ENCODE results near the gene ATP6V0D1.

The ATP6V0D1 gene

DNA sequence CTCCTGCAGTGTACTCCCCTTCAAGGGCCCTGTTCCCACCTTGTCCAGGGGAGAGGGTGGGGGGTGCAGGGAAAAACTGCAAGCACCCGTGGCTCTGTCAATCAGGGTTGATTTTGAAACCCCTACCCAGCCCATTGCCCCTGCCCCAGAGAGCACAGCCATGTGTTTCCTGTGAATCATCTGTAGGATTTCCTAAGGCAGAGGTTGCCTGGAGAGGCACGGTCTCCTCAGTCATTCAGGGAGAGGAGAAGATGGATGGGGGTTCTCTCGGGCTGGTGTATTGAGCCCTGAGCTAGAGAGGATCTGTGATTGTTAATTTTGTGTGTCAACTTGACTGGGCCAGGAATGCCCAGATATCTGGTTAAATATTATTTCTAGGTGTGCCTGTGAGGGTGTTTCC, 5.8 kb upstream of the ATP6V0D1 start:
- Histone ChIP-seq H3K36me3 (ENCODE audit: control insufficient read depth, insufficient read depth, low read length) (no peaks in the 10 kb centered on the region), H3K27ac (no peak overlapping the region)
- TF ChIP-seq CTCF (IDR thresholded peaks at IDR 0.05), result no peak

GRCh38 chr16:67483731-67484525, 3.0 kb upstream of the ATP6V0D1 start:
- Histone ChIP-seq H3K27me3 (ENCODE audit: control insufficient read depth, insufficient read depth, low read length) (no peaks in the 10 kb centered on the region), H3K9ac (no peak overlapping the region), H3K4me1 (peaks cover 17% of the 10 kb centered on the region), H2AFZ (no peak overlapping the region), H3K4me2 (ENCODE audit: low read length) (no peak overlapping the region), H3K27ac (no peak overlapping the region), H3K9me3 (ENCODE audit: control insufficient read depth, low read length) (no peaks in the 10 kb centered on the region), H3K79me2 (peaks cover 25% of the 10 kb centered on the region), H3K36me3 (ENCODE audit: control insufficient read depth, insufficient read depth, low read length) (no peaks in the 10 kb centered on the region), H3K4me3 (ENCODE audit: low read depth, low read length) (no peak overlapping the region)
- no peak for TF ChIP-seq CTCF (IDR thresholded peaks at IDR 0.05)

More for the DNA sequence above, 5.8 kb upstream of the ATP6V0D1 start:
- Histone ChIP-seq H3K9me3 (ENCODE audit: control insufficient read depth, low read length) (no peaks in the 10 kb centered on the region), H3K27me3 (ENCODE audit: control insufficient read depth, insufficient read depth, low read length) (no peaks in the 10 kb centered on the region), H3K4me1 (peaks cover 8% of the 10 kb centered on the region), H3K4me3 (ENCODE audit: low read depth, low read length) (no peak overlapping the region), H3K4me2 (ENCODE audit: low read length) (no peak overlapping the region), H3K79me2 (peaks cover 3% of the 10 kb centered on the region), H2AFZ (no peak overlapping the region), H3K9ac (no peak overlapping the region)

GRCh38 chr16:67483150-67483549, 2.2 kb upstream of the ATP6V0D1 start, which contains the start of gene AGRP:
Gene AGRP, minus strand, starts transcription at chr16:67483547. Its CDS starts 149 bp downstream, at chr16:67483398.
- no peaks in the 10 kb centered on the region for H3K9me3 ChIP-seq (ENCODE audit: control insufficient read depth, low read length)
- H3K4me3 ChIP-seq (ENCODE audit: low read depth, low read length), result peak within 1 kb of the TSS; percentile 92
- peaks cover 19% of the 10 kb centered on the region for H3K4me1 ChIP-seq
- H3K9ac ChIP-seq, result no peak within 1 kb of the TSS
- H3K4me2 ChIP-seq (ENCODE audit: low read length), result peak within 1 kb of the TSS; percentile 97
- H3K79me2 ChIP-seq, result peaks cover 30% of the 10 kb centered on the region
- no peaks in the 10 kb centered on the region for H3K36me3 ChIP-seq (ENCODE audit: control insufficient read depth, insufficient read depth, low read length)
- no peak for TF ChIP-seq CTCF (IDR thresholded peaks at IDR 0.05)
- no peaks in the 10 kb centered on the region for H3K27me3 ChIP-seq (ENCODE audit: control insufficient read depth, insufficient read depth, low read length)
- H3K27ac ChIP-seq, result no peak within 1 kb of the TSS
- no peak within 1 kb of the TSS for H2AFZ ChIP-seq

DNA sequence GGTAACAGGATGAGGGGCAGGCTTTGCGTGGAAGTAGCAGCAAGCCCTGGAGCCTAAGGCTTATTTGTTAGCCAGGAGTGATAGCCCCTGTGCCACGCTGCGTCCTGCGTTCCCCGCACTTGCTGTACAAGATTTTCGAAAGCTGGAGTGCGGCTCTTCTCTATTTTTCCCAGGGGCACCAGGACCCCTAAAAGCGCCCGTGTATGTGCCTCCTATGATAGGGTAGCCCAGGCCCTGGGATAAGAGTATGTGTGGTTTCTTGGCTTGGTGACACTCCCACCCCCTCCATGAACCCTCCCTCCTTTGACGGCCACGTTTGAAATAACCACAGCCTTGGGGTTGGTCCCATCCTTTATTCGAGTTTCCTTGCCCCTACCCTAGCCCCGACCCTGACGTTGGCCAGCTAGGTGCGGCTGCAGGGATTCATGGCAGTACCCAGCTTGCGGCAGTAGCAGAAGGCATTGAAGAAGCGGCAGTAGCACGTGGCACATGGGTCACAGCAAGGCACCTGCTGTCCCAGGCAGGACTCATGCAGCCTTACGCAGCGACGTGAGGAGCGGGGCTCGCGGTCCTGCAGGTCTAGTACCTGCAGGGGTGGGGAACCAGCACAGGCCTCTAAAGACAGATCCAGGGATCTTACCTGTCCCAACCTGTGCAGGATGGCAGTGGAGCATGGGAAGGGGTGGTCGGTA, 1.4 kb upstream of the ATP6V0D1 start:
- Histone ChIP-seq H3K4me2 (ENCODE audit: low read length) (peak overlapping the region; percentile 97), H3K4me1 (peaks cover 19% of the 10 kb centered on the region), H3K4me3 (ENCODE audit: low read depth, low read length) (peak overlapping the region; percentile 92), H3K9me3 (ENCODE audit: control insufficient read depth, low read length) (no peaks in the 10 kb centered on the region), H3K27ac (peak overlapping the region; percentile 93), H2AFZ (peak overlapping the region; percentile 100), H3K9ac (no peak overlapping the region), H3K36me3 (ENCODE audit: control insufficient read depth, insufficient read depth, low read length) (no peaks in the 10 kb centered on the region), H3K79me2 (peaks cover 36% of the 10 kb centered on the region), H3K27me3 (ENCODE audit: control insufficient read depth, insufficient read depth, low read length) (no peaks in the 10 kb centered on the region)
- TF ChIP-seq CTCF (IDR thresholded peaks at IDR 0.05), result no peak

All from parathyroid adenoma (tissue), 2 donors.